Measurements from ENCODE around the gene MINDY4. TPM values are rescaled to one million over a fixed set of nuclear protein-coding genes. Genes with fewer than 3 reads are reported as not detected.

MINDY4 gene
- polyA plus RNA-seq, 3 donors, result 0.15 to 0.17 TPM; not detected in 1

DNA sequence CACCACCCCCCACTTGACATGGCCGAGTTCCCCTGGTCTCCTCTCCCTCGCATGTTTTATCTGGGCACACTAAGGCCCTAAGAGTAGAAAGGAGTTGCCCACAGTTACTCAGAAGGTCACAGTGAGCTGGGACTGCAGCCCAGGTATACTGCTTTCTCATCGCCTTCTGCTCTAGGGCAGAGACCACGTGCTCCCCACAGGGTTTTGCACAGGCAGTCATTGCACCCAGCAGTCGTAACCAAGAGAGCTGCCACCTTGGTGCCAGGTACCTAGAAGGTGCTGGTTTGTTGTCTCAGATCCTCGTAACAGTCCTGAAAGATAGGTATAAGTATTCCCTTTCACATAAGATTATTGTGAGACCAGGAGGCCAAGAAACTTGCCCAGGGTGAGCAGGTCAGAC, 1.8 kb downstream of the MINDY4 start:
- Histone ChIP-seq H3K4me3 (replicated peaks in 1 of 3; ENCODE audit: low read depth in 2 of 3, low read length in 3 of 3) (no peak overlapping the region), H2AFZ (ENCODE audit: insufficient read depth, low read depth, low read length, poor library complexity, severe bottlenecking) (no peak overlapping the region), H3K27me3 (ENCODE audit: control insufficient read depth in 2 of 2, insufficient read depth in 2 of 2, low read length in 2 of 2) (no peaks in the 10 kb centered on the region), H4K20me1 (ENCODE audit: insufficient read depth, low read length) (no peaks in the 10 kb centered on the region), H3K79me2 (ENCODE audit: insufficient read depth, low read length) (no peaks in the 10 kb centered on the region), H3K9me3 (replicated peaks in 1 of 2; ENCODE audit: control insufficient read depth in 1 of 2, insufficient read depth in 1 of 2, low read length in 2 of 2) (no peaks in the 10 kb centered on the region), H3K4me1 (ENCODE audit: control insufficient read depth in 1 of 2, insufficient read depth in 2 of 2, low read length in 2 of 2) (peaks cover 8 to 11% of the 10 kb centered on the region in 2 donors), H3K4me2 (replicated peaks; ENCODE audit: extremely low read depth, low read length, poor library complexity, severe bottlenecking) (no peak overlapping the region), H3K9ac (ENCODE audit: insufficient read depth, low read length, poor library complexity, severe bottlenecking) (no peak overlapping the region), H3K36me3 (replicated peaks in 1 of 2; ENCODE audit: control insufficient read depth in 1 of 2, insufficient read depth in 2 of 2, low read length in 2 of 2) (no peaks in the 10 kb centered on the region), H3K27ac (ENCODE audit: low read depth in 1 of 2, low read length in 2 of 2) (no peak overlapping the region)
- TF ChIP-seq, protein P1, sequence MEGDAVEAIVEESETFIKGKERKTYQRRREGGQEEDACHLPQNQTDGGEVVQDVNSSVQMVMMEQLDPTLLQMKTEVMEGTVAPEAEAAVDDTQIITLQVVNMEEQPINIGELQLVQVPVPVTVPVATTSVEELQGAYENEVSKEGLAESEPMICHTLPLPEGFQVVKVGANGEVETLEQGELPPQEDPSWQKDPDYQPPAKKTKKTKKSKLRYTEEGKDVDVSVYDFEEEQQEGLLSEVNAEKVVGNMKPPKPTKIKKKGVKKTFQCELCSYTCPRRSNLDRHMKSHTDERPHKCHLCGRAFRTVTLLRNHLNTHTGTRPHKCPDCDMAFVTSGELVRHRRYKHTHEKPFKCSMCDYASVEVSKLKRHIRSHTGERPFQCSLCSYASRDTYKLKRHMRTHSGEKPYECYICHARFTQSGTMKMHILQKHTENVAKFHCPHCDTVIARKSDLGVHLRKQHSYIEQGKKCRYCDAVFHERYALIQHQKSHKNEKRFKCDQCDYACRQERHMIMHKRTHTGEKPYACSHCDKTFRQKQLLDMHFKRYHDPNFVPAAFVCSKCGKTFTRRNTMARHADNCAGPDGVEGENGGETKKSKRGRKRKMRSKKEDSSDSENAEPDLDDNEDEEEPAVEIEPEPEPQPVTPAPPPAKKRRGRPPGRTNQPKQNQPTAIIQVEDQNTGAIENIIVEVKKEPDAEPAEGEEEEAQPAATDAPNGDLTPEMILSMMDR (IDR thresholded peaks at IDR 0.05), result no peak
- Mint-ChIP-seq H3K27ac (no peak overlapping the region), H3K27me3 (ENCODE audit: low read depth in 3 of 3) (peaks cover 0 to 5% (median under 1%) of the 10 kb centered on the region in 3 donors), H3K4me3 (no peak overlapping the region), H3K4me1 (peaks cover 9% of the 10 kb centered on the region), H3K36me3 (no peaks in the 10 kb centered on the region), H3K9me3 (no peaks in the 10 kb centered on the region)
- DNase-seq, result no peak
- intact Hi-C loops (cut with micrococcal nuclease), result no loop called here
- WGBS (ENCODE audit: insufficient coverage), result 90% methylated on average over 5 of the region's 6 CpGs

DNA sequence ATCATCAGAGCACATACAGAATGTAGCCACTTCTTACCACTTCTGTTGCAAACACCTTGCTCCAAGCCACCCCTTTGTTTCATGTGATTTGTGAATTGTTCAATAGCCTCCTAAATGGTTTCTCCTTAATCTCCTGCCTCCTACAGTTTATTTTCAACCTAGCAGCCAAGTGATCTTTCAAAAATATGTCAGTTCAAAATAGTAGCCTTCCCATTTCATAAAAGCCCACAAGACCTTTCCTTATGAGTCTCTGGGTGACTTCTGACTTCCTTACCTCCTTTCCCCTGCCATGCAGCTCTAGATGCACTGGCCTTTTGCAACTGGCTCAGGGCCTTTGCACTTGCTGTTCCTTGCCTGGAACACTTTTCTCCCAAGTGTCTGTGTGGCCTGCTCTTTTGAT, 4.8 kb downstream of the MINDY4 start:
- no peaks in the 10 kb centered on the region for H3K9me3 ChIP-seq (replicated peaks in 1 of 2; ENCODE audit: control insufficient read depth in 1 of 2, insufficient read depth in 1 of 2, low read length in 2 of 2)
- H3K4me1 ChIP-seq (ENCODE audit: control insufficient read depth in 1 of 2, insufficient read depth in 2 of 2, low read length in 2 of 2), result peaks cover 5 to 8% of the 10 kb centered on the region in 2 donors
- Mint-ChIP-seq H3K4me1 (peaks cover 6% of the 10 kb centered on the region), H3K9me3 (no peaks in the 10 kb centered on the region), H3K27me3 (ENCODE audit: low read depth in 3 of 3) (no peaks in the 10 kb centered on the region), H3K4me3 (no peak overlapping the region), H3K27ac (no peak overlapping the region), H3K36me3 (no peaks in the 10 kb centered on the region)
- DNase-seq, result no peak
- H3K36me3 ChIP-seq (replicated peaks in 1 of 2; ENCODE audit: control insufficient read depth in 1 of 2, insufficient read depth in 2 of 2, low read length in 2 of 2), result no peaks in the 10 kb centered on the region
- H3K27me3 ChIP-seq (ENCODE audit: control insufficient read depth in 2 of 2, insufficient read depth in 2 of 2, low read length in 2 of 2), result no peaks in the 10 kb centered on the region
- no peak overlapping the region for H3K27ac ChIP-seq (ENCODE audit: low read depth in 1 of 2, low read length in 2 of 2)
- no peak overlapping the region for H2AFZ ChIP-seq (ENCODE audit: insufficient read depth, low read depth, low read length, poor library complexity, severe bottlenecking)
- no peaks in the 10 kb centered on the region for H4K20me1 ChIP-seq (ENCODE audit: insufficient read depth, low read length)
- no peak overlapping the region for H3K4me2 ChIP-seq (replicated peaks; ENCODE audit: extremely low read depth, low read length, poor library complexity, severe bottlenecking)
- intact Hi-C loops (cut with micrococcal nuclease), result no loop called here
- H3K79me2 ChIP-seq (ENCODE audit: insufficient read depth, low read length), result no peaks in the 10 kb centered on the region
- H3K9ac ChIP-seq (ENCODE audit: insufficient read depth, low read length, poor library complexity, severe bottlenecking), result no peak overlapping the region
- no peak overlapping the region for H3K4me3 ChIP-seq (replicated peaks in 1 of 3; ENCODE audit: low read depth in 2 of 3, low read length in 3 of 3)
- TF ChIP-seq, protein P1 (IDR thresholded peaks at IDR 0.05), result no peak
